GM19452 (cell line): ENCODE measurements around the gene NPC1.
"Not testable (repeated sequence)": the region's sequence is repeated elsewhere in the genome, so short reads cannot be mapped to it uniquely, and the experiment has no call there.

Experiments
- ATAC-seq: cut with Tn5 transposase; IDR thresholded peaks from one replicate; pipeline ENCODE4 v1.9.1; 2021; ENCODE audit not compliant: unreplicated experiment

Gene NPC1

DNA sequence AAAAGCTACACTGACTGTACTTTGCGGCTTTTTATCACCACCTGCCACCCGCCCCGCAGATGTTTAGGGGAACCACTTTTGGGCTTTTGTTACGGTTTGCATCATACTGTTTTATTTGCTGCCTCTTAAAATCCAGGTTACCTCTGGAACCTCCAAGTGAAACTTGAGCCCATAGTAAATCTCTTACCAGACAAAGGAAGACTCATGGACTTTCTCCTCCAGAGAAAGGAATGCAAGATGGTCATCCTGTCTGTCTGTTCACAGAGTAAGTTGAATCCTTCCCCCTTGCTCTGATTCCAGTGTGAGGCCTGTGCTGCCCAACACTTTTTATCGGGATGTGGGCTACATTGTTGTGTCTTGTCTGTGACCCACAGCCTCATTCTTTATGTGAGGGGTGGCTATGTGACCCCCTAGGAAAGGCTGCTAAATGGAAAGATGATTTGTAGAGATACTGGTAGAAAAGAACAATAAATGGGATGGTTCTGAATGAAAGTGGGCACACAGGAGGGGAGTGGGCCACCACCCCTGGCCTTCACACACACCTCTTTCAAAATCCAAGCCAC is 59.7 kb downstream of the NPC1 start:
- no peak for ATAC-seq

DNA sequence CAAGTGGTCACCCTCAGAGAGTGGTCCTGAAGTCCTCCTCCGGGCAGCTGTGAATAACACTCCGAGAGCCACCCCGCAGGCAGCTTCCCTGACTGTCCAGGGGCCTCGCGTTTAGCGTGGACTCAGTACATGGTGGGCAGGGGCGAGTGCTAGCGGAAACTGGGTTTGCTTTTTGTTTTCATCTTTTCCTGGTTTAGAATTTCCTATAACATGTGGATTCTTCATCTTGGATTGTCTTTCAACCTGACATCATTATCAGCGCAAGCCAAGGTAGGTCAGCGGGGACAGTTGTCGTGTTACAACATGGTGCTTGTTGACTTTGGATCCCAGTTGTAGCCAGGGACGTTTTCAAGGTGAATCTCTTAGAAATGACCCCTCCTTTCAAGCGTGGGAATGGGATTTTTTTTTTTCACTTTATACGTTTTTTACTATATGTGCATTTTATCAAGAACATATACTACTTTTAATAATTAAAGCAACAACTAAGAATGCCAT is 62.0 kb downstream of the NPC1 start:
- no peak for ATAC-seq

DNA sequence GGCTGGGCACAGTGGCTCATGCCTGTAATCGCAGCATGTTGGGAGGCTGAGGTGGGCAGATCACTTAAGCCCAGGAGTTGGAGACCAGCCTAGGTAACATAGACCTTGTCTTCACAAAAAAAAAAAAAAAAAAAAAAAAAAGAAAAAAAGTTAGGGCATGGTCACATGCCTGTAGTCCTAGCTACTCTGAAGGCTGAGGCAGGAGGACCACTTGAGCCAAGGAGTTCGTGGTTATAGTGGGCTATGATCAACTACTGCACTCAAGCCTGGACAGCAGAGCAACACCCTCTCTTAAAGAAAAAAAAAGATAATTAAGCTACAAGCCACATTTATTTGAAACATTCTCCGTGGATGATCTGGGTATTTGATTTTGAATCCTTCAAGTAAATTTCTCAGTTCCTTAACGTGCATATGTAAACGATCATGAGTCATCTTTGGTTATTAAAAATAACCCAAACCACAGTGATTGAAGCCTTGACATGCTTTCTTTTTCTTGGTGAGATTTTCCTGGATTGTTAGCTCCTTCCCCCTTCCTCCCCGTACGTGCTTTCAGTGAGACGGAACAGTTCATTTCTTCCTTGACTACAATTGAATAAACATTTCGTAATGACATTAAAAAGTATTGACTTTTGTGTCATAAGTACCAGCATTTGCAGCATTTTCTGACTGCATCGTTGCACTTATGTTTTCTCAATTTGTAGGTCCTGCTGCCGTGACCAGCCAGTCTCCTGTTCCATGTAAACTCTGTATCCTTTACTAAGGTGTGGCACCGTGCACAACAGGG is 62.7 kb downstream of the NPC1 start:
- ATAC-seq: peak; percentile 55

DNA sequence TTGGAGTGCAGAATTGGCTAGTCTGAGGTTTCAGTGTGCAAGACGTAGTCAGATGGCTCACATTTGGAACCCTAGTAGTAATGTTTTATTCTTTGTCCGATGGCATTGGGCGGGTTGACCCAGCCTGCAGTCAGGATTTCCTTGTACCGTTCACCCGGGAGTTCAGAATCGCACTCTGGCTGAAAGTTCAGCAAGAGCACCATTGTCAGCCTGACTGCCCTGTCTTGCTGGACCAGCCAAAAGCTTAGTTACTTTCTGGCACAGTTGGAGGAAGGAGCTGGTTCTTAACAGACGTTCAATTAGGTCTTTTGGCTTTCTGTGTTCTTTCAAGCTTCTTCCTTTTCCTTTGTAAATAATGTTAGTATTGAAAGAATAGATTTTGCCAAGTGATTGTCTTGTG is 64.4 kb downstream of the NPC1 start:
- no peak for ATAC-seq

DNA sequence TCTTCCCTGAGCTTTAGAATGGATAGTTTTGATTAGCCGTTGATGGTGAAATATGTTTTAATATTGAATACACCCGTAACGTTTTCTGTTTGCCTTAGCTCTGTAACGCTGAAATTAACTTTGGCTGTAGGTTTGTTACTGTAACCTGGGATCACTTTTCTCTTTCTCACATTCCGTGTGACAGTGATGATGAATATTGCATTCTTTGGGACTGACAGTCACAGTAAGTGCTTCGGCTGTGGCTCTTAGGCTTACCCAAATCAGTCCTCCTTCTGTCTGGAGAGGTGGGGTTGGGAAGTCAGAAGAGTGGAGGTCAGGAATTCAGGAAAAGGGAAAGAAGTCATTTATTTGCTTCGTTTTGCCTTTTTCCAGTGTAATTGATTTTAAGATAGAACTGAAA is 65.0 kb downstream of the NPC1 start:
- no peak for ATAC-seq

DNA sequence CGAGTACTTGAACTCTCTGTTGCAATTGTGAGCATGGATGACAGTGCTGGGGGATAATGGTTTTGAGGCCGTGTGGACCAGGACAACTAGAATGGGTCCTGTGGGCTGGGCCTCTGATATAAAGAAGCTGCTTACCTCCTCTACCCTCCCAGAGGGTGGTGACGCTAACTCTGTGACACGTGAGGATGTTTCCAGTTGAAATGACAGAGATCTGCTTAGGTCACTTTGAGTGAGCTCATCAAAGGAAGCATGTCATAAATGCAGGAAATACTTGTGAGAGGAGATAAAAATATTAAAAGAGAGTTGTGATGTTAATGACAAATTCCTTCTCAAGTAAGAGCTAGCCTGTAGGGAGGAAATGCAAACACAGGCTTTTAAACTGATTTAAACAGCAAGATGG is 66.6 kb downstream of the NPC1 start:
- no peak for ATAC-seq

DNA sequence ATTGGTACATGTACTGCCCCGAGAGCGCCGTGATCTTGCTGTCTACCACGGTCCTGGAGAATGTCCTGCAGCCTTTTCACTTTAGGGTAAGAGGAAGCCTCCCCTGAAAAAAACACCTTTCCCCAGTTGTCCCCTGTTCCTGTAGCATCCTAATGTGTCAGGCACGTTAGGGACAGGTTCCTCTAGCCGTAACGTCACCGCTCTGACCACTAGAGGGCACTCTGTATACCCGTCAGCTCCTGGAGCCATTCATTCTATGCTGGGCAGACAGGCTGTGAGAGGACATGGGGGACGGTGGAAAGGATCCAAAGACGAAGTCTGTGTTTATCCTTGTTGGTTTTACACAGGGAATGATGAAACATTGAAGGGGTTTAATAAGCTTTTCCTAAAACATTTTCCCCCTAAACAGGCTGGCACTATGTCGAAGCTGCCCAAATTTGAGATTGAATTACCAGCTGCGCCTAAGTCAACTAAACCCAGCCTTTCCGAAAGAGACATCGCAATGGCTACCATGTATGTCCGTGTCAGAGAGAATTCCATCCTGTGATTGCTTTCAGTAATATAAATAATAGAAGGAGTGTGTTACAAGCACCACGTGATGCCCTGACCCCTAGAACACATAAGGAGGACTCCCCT is 70.3 kb downstream of the NPC1 start:
- ATAC-seq: peak; percentile 84

DNA sequence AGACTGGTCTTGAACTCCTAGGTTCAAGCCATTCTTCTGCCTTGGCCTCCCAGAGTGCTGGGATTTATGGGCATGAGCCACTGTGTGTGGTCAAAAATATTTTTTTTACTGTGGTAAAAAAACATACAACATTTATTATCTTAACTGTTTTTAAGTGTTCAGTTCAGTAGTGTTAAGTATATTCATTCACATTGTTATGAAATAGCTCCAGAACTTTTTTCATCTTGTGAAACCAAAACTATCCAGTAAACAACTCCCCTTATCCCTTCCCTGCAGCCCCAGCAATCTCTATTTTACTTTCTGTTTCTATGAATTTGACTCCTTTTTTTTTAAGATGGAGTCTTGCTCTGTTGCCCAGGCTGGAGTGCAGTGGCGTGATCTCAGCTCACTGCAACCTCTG is 73.7 kb downstream of the NPC1 start:
- ATAC-seq: no peak

DNA sequence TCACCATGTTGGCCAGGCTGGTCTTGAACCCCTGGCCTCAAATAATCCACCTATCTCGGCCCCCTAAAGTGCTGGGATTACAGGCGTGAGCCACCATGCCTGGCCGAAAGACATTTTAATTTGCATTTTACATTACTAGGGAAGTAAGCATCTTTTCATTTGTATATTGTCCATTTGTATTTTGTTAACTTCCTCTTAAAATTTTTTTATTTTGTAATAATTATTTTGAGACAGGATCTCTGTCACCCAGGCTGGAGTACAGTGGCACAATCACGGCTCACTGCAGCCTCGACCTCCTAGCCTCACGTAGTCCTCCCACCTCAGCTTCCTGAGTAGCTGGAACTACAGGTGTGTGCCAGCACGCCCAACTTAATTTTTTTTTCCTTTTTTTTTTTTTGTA is 74.1 kb downstream of the NPC1 start:
- ATAC-seq: not testable (repeated sequence)

DNA sequence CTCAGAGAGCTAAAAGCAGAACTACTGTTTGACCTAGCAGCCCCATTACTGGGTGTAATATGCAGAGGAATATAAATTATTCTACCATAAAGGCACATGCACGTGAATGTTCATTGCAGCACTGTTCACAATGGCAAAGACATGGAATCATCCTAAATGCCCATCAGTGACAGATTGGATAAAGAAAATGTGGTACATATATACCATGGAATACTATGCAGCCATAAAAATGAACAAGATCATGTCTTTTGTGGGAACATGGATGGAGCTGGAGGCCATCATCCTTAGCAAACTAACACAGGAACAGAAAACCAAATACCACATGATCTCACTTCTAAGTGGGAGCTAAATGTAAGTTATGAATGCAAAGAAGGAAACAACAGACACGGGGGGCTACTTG is 75.4 kb downstream of the NPC1 start:
- ATAC-seq: not testable (repeated sequence)

DNA sequence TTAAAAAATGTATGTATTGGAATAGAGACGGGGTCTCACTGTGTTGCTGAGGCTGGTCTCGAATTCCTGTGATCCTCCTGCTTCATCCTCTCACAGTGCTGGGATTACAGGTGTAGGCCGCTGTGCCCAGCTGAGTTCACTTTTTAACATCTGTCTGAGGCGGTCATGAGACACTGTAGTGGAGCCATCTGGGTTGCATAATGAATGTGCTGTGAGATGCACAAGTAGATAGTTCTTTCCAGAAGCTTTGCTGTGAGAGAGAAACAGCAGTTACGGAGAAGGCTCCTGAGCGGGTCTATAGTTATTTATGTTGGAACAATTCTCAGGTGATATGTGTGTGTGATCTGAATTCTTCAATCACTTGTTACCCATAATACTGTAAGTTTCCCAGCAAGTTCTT is 79.9 kb downstream of the NPC1 start:
- no peak for ATAC-seq

DNA sequence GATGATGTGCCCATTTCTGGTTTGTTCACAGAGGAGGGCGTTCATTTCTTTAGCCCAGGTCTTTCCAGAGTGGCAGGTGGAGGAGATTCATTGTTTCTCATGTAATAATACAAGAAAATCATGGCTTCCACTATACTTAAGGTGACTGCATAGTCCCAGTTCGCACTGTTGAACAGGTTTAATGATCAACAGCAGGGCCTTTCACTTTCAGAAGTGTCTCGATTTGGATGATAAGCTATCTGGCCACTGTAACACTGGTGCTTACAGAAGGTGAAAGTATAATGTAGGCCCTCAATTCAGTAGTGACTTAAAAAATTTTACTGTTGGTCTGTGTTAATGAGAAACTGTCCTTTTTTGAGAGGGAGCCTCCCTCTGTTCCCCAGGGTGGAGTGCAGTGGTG is 81.6 kb downstream of the NPC1 start:
- peak; percentile 54 for ATAC-seq

DNA sequence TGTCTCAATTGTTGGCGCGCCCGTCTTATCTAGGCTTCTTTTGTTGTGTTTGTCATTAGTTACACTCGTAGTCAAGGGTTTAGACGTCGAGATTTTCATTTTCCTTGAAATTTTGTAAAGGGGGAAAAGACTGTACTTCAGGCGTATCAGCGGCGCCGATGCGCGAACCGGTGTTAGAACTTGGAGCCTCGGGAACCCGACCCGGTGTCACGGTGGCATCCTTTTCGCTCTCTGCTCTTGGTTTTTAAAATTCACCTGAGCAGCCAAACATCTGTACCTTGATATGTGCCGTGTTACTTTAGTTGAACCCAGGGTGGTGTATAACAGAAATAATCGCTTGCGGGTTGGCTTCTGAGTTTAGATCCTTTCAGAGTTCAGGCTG is 82.4 kb downstream of the NPC1 start:
- ATAC-seq: no peak

DNA sequence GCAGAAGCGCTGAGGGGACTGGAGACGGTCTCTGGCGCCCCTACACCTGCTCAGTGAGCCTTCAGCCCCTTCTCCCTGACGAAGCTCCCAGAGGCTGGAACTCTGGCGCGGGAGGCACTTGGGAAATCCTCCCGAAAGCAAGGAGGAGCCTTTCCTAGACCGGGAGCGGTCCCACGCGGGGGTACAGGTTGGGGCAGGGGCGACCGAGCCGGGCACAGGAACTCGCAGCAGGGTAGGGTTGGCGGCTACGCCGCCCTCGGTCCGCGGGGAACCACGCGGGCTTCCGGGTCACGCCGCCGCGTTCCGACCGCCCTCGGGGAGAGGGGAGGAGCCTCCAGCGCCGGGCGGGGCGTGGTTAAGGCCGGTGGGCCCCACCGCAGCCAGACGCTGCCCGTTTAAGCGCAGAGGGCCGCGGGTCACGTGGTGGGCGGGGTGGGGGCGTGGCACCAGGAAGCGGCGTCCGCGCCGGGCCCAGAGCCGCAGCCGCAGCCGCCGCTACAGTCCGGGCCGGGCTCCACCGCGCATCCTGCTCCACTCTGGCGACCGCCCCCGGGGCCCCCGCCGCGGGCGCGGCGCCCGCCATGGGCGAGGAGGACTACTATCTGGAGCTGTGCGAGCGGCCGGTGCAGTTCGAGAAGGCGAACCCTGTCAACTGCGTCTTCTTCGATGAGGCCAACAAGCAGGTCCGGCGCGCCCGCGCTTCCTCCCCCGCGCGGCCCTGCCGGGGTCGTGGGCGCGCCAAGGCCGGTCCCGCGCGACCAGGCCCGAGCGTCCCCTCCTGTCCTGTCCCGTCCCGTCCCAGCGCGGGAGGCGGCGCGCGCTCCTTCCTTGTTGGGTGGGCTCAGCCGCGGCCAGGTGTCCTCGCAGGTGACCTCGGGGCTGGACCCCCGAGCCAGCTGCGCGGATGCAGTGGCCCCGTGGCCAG is 83.0 kb downstream of the NPC1 start, which contains the start of gene RMC1:
Gene RMC1 (plus strand): TSS at position 474 of the 925 bp plus-strand sequence. CDS start 108 bp downstream, at position 582.
- ATAC-seq: peak; percentile 69

DNA sequence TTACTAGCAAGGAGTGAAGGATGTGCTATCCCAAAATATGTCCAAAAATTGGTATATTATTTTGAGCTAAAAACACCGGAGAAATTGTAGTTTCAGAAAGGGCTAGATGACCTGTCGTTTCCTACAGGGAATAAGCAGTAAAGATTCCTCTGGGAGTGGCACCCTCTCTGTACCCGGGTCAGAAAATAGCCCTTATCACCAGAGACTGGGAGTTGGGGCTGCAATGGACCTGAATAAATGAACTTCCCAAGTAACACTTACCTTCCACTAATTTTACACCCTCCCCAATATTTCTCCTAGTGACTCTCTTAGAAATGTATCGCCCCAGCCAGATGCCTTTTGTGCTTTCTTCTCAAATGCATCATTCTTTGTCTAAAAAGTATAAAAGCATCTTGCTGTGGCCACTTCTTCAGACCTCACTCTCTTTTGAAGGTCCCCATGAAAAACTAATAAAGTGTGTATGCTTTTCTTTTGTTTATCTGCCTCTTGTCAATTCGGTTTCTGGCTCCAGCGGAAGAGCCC is 83.7 kb downstream of the NPC1 start:
- ATAC-seq: no peak

DNA sequence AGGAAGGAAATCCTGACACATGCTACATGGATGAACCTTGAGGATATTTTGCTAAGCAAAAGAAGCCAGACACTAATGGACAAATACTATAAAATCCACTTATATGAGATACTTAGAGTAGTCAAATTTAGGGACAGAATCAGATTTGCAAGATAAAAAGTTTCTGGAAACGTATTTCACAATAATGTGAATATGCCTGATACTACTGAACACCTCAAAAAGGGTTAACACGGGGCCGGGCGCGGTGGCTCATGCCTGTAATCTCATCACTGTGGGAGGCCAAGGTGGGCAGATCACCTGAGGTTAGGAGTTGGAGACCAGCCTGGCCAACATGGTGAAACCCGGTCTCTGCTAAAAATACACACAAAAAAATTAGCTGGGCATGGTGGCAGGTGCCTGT is 84.7 kb downstream of the NPC1 start:
- ATAC-seq: no peak

DNA sequence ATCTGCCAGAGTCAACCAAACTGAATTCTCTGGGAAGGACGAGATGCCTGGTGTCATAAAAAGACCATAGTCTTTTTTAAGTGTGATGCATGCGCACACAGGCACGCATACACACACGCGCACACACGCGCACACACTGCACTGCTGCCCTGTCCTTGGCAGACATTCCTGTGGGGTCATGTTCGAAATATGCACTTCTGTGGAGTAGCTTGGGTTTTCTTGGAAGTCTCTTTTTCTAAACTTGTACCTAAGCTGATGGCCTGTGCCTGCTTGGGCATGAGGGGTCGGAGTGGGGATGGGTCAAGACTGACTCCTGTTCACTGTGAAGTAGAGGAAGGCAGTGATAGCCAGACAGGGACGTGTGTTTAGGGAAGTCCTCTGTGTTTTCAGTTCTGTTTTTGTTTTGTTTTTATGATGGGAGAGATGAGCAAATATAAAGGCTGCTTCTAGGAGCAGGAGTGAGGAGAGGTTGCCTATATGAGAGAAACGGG is 87.0 kb downstream of the NPC1 start:
- no peak for ATAC-seq

DNA sequence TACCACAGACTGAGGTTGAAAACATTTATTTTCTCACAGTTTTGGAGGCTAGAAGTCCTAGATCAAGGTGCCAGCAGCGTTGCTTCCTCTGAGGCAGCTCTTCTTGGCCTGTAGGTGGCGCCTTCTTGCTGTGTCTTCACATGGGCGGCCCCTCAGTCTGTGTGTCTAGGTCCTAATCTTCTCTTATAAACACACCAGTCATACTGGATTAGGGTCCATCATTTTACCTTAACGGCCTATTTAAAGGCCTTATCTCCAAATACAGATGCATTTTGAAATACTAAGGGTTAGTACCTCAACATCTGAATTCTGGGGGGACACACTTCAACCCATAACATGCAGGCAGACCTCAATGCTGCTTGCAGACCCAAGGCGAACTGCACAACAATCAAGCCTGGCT is 87.4 kb downstream of the NPC1 start:
- ATAC-seq: no peak

DNA sequence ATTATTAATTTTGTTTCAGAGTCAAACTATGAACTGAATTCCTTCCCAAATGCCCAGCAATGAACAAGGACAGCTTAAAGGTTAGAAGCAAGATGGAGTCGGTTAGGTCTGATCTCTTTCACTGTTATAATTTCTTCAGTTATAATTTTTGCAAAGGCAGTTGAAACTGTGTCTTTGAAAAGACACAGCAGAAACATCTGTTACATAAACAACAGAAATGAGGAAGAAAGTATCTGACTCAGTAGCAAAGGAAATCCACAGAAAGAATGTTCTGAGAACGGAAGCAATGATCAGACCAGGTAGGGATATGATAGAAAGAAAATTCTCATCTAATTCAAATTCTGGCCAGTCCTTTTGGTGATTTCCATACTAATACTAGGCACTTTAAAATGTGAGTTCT is 88.2 kb downstream of the NPC1 start:
- no peak for ATAC-seq

DNA sequence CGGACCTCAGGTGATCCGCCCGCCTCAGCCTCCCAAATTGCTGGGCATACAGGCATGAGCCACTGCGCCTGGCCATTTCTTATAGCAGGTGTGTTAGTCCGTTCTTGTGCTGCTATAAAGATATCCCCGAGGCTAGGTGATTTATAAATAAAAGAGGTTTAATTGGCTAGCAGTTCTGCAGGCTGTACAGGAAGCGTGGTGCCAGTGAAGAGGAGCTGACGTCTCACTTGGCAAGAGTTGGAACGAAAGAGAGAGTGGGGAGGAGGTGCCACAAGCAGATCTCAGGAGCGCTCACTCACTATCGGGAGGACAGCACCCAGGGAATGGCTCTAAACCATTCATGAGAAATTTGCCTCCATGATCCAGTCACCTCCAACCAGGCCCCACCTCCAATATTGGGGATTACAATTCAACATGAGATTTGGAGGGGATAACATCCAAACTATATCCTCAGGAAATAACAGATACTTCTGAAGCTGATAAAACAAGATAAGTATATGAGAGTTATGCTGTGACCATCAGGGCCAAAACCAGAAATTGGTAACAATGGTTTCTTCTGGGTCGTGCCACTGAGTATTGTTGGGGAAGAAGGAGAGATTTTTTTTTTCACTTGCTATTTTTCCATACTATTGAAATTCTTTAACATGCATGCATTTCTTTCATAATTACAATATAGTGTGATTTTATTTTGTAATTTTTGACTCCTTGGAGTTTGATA is 90.4 kb downstream of the NPC1 start:
- no peak for ATAC-seq
